PC-9 (cell line): Measurements from ENCODE around the gene TRABD2B. TPM values are rescaled to one million over a fixed set of nuclear protein-coding genes. Genes with fewer than 3 reads are reported as not detected.

ENCODE experiments used
- BruUV-seq: library from RNA; stranded (reverse); fragments of 400-500 nt; replicated peaks from 2 replicates; lab custom pipeline; 2021; lab: Mats Ljungman, UMichigan
- CTCF ChIA-PET: fragments of 300-600 bp; sonication (Branson Sonifier 250); formaldehyde crosslinking; loops from one replicate; lab custom pipeline; 2022; ENCODE audit warnings: antibody characterized with exemption; lab: Charles Lee
- POLR2A ChIA-PET: fragments of 300-600 bp; sonication (Branson Sonifier 250); formaldehyde crosslinking; loops from one replicate; lab custom pipeline; 2022; ENCODE audit warnings: antibody characterized with exemption; ENCODE audit not compliant: unreplicated experiment; lab: Charles Lee
- DNase-seq, 2 experiments: peaks; one replicate each; pipeline versions ENCODE4 v3.0.0 to v3.0.0-alpha.2; 2015 to 2022; ENCODE audit warnings: mixed read lengths in 1 of 2
- H2AFZ ChIP-seq: fragments of 200-600 bp; sonication (generic); 2 replicates; pipeline ENCODE4 v1.8.1; 2017; ENCODE audit warnings: antibody characterized with exemption
- H3F3A ChIP-seq: fragments of 200-600 bp; sonication (generic); 2 replicates; pipeline ENCODE4 v1.8.1; 2017; ENCODE audit warnings: antibody characterized with exemption, mild to moderate bottlenecking, low read depth; ENCODE audit not compliant: insufficient read depth
- H3K27ac ChIP-seq: fragments of 200-600 bp; sonication (generic); 2 replicates; pipeline ENCODE4 v1.6.1; 2016; ENCODE audit warnings: mixed run types
- H3K27me3 ChIP-seq: fragments of 200-600 bp; sonication (generic); 2 replicates; pipeline ENCODE4 v1.6.1; 2016; ENCODE audit warnings: low read depth, mixed run types; ENCODE audit not compliant: insufficient read depth
- H3K36me3 ChIP-seq: fragments of 200-600 bp; sonication (generic); 2 replicates; pipeline ENCODE4 v1.6.1; 2016; ENCODE audit warnings: low read depth, mixed run types
- H3K4me1 ChIP-seq: fragments of 200-600 bp; sonication (generic); replicated peaks from 2 replicates; pipeline ENCODE4 v1.6.1; 2016; ENCODE audit warnings: mixed run types; ENCODE audit not compliant: insufficient read depth
- H3K4me2 ChIP-seq: fragments of 200-600 bp; sonication (generic); 2 replicates; pipeline ENCODE4 v1.6.1; 2017; ENCODE audit warnings: mixed run types
- H3K4me3 ChIP-seq: fragments of 200-600 bp; sonication (generic); 2 replicates; pipeline ENCODE4 v1.6.1; 2016; ENCODE audit warnings: mixed run types
- H3K79me2 ChIP-seq: fragments of 200-600 bp; sonication (generic); 2 replicates; pipeline ENCODE4 v1.6.1; 2017; ENCODE audit warnings: low read depth, mixed run types
- H3K9me2 ChIP-seq: fragments of 200-600 bp; sonication (generic); 2 replicates; pipeline ENCODE4 v1.8.1; 2017; ENCODE audit warnings: mild to moderate bottlenecking; ENCODE audit not compliant: insufficient read depth
- H3K9me3 ChIP-seq: fragments of 200-600 bp; sonication (generic); 2 replicates; pipeline ENCODE4 v1.8.1; 2016; ENCODE audit warnings: low read depth; ENCODE audit not compliant: insufficient read depth
- H4K20me1 ChIP-seq: fragments of 200-600 bp; sonication (generic); 2 replicates; pipeline ENCODE4 v1.8.1; 2017; ENCODE audit not compliant: insufficient read depth
- EZH2 ChIP-seq: fragments of 200-600 bp; sonication (generic); IDR thresholded peaks from 2 replicates; pipeline ENCODE4 v1.8.0; 2017; ENCODE audit warnings: antibody characterized with exemption, low read depth
- intact Hi-C: fragments of 100-400 bp; cut with micrococcal nuclease; formaldehyde crosslinking; loops from one replicate; pipeline ENCODE4 v1.10.0; 2022; ENCODE audit not compliant: unreplicated experiment
- total RNA-seq: library from RNA; stranded (reverse); gene quantifications from 2 replicates; pipeline ENCODE4 v1.2.3, GENCODE V29; 2021
- TF ChIP-seq, protein P1 (sequence below): fragments of 200-600 bp; sonication (generic); conservative IDR thresholded peaks from 2 replicates; pipeline ENCODE4 v1.6.1; 2017; ENCODE audit warnings: mixed run types, antibody characterized with exemption, mild to moderate bottlenecking, moderate library complexity

TRABD2B gene
- total RNA-seq, 1 experiment from 2014 or later, result not detected

- BruUV-seq, result no TSS peak
- H3K4me1 ChIP-seq, result no peaks in the 10 kb centered on the region
- intact Hi-C loops, result no loop called here
These were observed 43.5 kb downstream of the TRABD2B start for GRCh38 chr1:47953661-47954060.

GRCh38 chr1:47951545-47952235 is 45.5 kb downstream of the TRABD2B start:
- Histone ChIP-seq H3K9me2 (no peaks in the 10 kb centered on the region), H3K4me2 (no peak overlapping the region), H3K27me3 (no peaks in the 10 kb centered on the region), H4K20me1 (no peaks in the 10 kb centered on the region), H3K9me3 (no peaks in the 10 kb centered on the region), H3K79me2 (no peaks in the 10 kb centered on the region), H3K36me3 (no peaks in the 10 kb centered on the region), H3K4me1 (no peaks in the 10 kb centered on the region), H3K27ac (no peak overlapping the region), H3K4me3 (no peak overlapping the region), H3F3A (no peaks in the 10 kb centered on the region), H2AFZ (no peak overlapping the region)
- CTCF ChIA-PET, result no interaction called here
- POLR2A ChIA-PET, result no interaction called here
- TF ChIP-seq, protein P1, sequence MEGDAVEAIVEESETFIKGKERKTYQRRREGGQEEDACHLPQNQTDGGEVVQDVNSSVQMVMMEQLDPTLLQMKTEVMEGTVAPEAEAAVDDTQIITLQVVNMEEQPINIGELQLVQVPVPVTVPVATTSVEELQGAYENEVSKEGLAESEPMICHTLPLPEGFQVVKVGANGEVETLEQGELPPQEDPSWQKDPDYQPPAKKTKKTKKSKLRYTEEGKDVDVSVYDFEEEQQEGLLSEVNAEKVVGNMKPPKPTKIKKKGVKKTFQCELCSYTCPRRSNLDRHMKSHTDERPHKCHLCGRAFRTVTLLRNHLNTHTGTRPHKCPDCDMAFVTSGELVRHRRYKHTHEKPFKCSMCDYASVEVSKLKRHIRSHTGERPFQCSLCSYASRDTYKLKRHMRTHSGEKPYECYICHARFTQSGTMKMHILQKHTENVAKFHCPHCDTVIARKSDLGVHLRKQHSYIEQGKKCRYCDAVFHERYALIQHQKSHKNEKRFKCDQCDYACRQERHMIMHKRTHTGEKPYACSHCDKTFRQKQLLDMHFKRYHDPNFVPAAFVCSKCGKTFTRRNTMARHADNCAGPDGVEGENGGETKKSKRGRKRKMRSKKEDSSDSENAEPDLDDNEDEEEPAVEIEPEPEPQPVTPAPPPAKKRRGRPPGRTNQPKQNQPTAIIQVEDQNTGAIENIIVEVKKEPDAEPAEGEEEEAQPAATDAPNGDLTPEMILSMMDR, result no peak; the same call in 1 of the 2 replicates
- TF ChIP-seq EZH2, result no peak
- DNase-seq, result no peak
- intact Hi-C loops, result no loop called here
- BruUV-seq, result no TSS peak

More at GRCh38 chr1:47953661-47954060, 43.5 kb downstream of the TRABD2B start:
- Histone ChIP-seq H3K4me3 (no peak overlapping the region), H2AFZ (no peak overlapping the region), H3K4me2 (no peak overlapping the region), H3K79me2 (no peaks in the 10 kb centered on the region), H3K9me3 (no peaks in the 10 kb centered on the region), H3K36me3 (no peaks in the 10 kb centered on the region), H3K27ac (no peak overlapping the region), H3K27me3 (no peaks in the 10 kb centered on the region), H4K20me1 (no peaks in the 10 kb centered on the region), H3F3A (no peaks in the 10 kb centered on the region), H3K9me2 (no peaks in the 10 kb centered on the region)
- no peak for TF ChIP-seq EZH2
- TF ChIP-seq, protein P1, result no peak
- POLR2A ChIA-PET, result no interaction called here
- DNase-seq, result no peak
- CTCF ChIA-PET, result no interaction called here

DNA sequence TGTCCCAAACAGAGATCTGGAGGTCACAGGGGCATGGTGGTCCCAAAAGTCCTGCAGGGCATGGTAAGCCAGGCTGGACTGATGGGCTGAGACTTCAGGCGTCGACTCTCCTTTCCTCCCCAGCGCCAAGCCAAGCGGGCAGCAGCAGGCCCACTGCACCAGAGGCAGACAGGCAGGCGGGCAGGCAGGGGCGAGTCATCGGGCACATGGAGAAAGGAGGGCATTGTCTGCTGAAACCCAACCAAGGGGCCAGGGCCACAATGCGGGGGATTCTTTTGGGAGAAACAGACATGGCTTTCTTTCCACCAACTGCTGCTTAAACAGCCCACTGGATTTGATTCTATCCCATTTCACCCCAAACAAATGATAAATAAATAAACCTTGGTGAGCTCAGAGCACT is 46.2 kb downstream of the TRABD2B start:
- Histone ChIP-seq H3K4me1 (no peaks in the 10 kb centered on the region), H3K4me2 (no peak overlapping the region), H2AFZ (no peak overlapping the region), H3K27ac (no peak overlapping the region), H3F3A (no peaks in the 10 kb centered on the region), H3K9me3 (no peaks in the 10 kb centered on the region), H3K4me3 (no peak overlapping the region), H3K27me3 (no peaks in the 10 kb centered on the region), H3K79me2 (no peaks in the 10 kb centered on the region), H3K36me3 (no peaks in the 10 kb centered on the region), H3K9me2 (no peaks in the 10 kb centered on the region), H4K20me1 (no peaks in the 10 kb centered on the region)
- no TSS peak for BruUV-seq
- DNase-seq, result no peak
- intact Hi-C loops, result no loop called here
- TF ChIP-seq, protein P1, result no peak
- no peak for TF ChIP-seq EZH2
- CTCF ChIA-PET, result no interaction called here
- POLR2A ChIA-PET, result no interaction called here
